Activated CD4-positive, alpha-beta T cell treated with anti-CD3 and anti-CD28 coated beads, Interleukin-2, amount 10 ng/mL, durations not matched to agents 7 days and 5 days (primary cell): ENCODE results near the gene RABGEF1. TPM values are rescaled to one million over a fixed set of nuclear protein-coding genes. Genes with fewer than 3 reads are reported as not detected.
"Not testable (repeated sequence)": the region's sequence is repeated elsewhere in the genome, so short reads cannot be mapped to it uniquely, and the experiment has no call there.

Source experiments
- CTCF ChIA-PET: fragments of 350-600 bp; sonication (Branson Sonifier 250); formaldehyde crosslinking; loops from one replicate; lab custom pipeline; 2021; ENCODE audit warnings: antibody characterized with exemption; lab: Charles Lee
- POLR2A ChIA-PET: fragments of 350-600 bp; sonication (Branson Sonifier 250); formaldehyde crosslinking; loops from one replicate; lab custom pipeline; 2021; ENCODE audit warnings: antibody characterized with exemption; lab: Charles Lee
- DNase-seq: peaks from one replicate; pipeline ENCODE4 v3.0.0-alpha.2; 2020
- H3K27ac Mint-ChIP-seq: one replicate; pipeline ENCODE4 v1.8.0; 2021; ENCODE audit warnings: mild to moderate bottlenecking, moderate library complexity, mixed read lengths
- H3K27me3 Mint-ChIP-seq: one replicate; pipeline ENCODE4 v1.8.0; 2021; ENCODE audit warnings: mixed read lengths
- H3K36me3 Mint-ChIP-seq: one replicate; pipeline ENCODE4 v1.8.0; 2021; ENCODE audit warnings: low read depth, mixed read lengths
- H3K4me1 Mint-ChIP-seq: one replicate; pipeline ENCODE4 v1.8.0; 2021; ENCODE audit warnings: mixed read lengths
- H3K4me3 Mint-ChIP-seq: one replicate; pipeline ENCODE4 v1.8.0; 2021; ENCODE audit warnings: mild to moderate bottlenecking, moderate library complexity, mixed read lengths
- H3K9me3 Mint-ChIP-seq: one replicate; pipeline ENCODE4 v1.8.0; 2021; ENCODE audit warnings: mixed read lengths
- total RNA-seq, 2 experiments: library from RNA; stranded (reverse); gene quantifications; one replicate each; pipeline ENCODE4 v1.2.3, GENCODE V29; 2021

Gene RABGEF1
- total RNA-seq, 2 experiments from 2014 or later: 21.8 to 21.9 TPM

DNA sequence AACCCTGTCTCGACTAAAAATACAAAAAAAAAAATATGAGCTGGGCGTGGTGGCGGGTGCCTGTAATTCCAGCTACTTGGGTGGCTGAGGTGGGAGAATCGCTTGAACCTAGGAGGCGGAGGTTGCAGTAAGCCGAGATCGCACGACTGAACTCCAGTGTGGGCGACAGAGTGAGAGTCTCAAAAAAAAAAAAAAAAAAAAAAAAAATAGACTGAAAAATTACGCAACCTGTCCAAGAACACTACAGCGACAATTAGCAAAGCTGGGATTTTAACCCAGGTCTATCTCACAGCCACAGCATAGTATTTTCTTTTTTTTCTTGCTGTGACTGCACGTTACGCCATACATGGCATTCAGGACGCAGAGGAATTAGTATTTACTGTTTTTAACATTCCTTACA, 1.1 kb upstream of the RABGEF1 start:
- Mint-ChIP-seq H3K4me3 (peak overlapping the region; percentile 97), H3K36me3 (peaks cover 26% of the 10 kb centered on the region), H3K9me3 (peaks cover 14% of the 10 kb centered on the region), H3K4me1 (peaks cover 29% of the 10 kb centered on the region), H3K27me3 (no peaks in the 10 kb centered on the region), H3K27ac (peak overlapping the region; percentile 99)
- CTCF ChIA-PET: interaction anchor here (0.6 to 1.5 kb wide), 3 partner anchors 16 to 105 kb away, joined by 3 to 4 read pairs (median 4); no protein-coding TSS in a partner anchor
- POLR2A ChIA-PET: interaction anchor here (0.6 kb wide), 3 partner anchors 11 to 43 kb away, joined by 3 to 4 read pairs (median 3); no protein-coding TSS in a partner anchor
- DNase-seq: no peak

DNA sequence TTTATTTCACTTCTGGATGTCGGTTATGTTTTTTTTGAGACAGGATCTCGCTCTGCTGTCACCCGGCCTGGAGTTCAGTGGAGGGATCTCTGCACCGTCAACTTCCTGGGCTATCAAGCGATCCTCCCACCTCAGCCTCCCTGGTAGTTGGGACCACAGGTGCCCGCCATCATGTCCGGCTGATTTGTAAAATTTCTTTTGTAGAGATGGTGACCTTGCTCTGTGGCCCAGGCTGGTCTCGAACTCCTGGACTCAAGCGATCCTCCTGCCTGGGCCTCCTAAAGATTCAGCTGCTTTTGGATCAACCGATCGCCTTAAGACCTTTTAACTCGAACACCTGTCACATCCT, 606 bp upstream of the RABGEF1 start:
- Mint-ChIP-seq H3K9me3 (peaks cover 14% of the 10 kb centered on the region), H3K27me3 (no peaks in the 10 kb centered on the region), H3K36me3 (peaks cover 27% of the 10 kb centered on the region), H3K27ac (peak overlapping the region; percentile 99), H3K4me3 (peak overlapping the region; percentile 97), H3K4me1 (peaks cover 30% of the 10 kb centered on the region)
- POLR2A ChIA-PET: interaction anchor here (0.6 kb wide), 3 partner anchors 12 to 43 kb away, joined by 3 to 4 read pairs (median 3); no protein-coding TSS in a partner anchor
- CTCF ChIA-PET: interaction anchor here (0.6 to 1.5 kb wide), 2 partner anchors 44 to 105 kb away, joined by 3 to 4 read pairs; no protein-coding TSS in a partner anchor
- DNase-seq: no peak

DNA sequence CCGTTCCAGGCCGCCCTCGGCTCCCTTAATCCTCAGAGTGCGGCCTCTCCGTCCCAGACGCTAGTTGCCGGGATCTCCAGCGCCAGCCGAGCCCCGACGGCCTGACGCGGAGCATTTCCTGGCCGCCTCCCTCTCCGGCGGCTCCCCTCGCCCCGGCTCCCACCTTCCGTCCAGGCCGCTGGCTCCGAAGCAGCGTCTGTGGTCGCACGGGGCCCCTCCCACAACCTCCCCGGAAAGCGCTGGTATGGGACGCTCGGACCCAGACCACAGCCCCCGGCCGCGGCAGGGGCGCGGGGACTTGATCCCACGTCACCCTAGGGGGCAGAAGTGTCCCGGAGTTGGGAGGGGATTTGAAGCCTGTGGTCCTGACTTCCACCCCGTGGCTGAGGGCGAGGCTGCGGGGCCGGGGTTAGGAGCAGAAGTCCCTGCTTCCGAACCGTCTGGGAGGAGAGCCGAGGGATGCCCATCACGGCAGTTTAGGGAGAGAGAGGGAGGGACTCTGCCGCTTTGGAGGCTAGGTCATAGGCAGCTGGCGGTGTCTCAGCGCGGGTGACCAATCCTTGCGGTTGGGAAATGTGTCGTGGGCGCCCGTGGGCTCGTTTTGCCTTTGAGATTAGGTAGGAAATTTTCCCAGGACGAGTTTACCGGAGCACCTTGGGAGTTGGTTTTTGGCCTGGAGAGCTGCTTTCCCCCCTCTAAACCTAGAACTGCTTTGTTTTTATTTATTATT, 612 bp downstream of the RABGEF1 start:
- H3K27me3 Mint-ChIP-seq, H3K9me3 Mint-ChIP-seq: not testable (repeated sequence)
- Mint-ChIP-seq H3K4me1 (peaks cover 34% of the 10 kb centered on the region), H3K27ac (peak overlapping the region; percentile 99), H3K4me3 (peak overlapping the region; percentile 97), H3K36me3 (peaks cover 16% of the 10 kb centered on the region)
- ChIA-PET CTCF (interaction anchor here (0.6 kb wide), 1 partner anchor 15 kb away, joined by 4 read pairs; no protein-coding TSS in a partner anchor), POLR2A (interaction anchor here (0.7 kb wide), 1 partner anchor 167 kb away, joined by 3 read pairs; no protein-coding TSS in a partner anchor)
- DNase-seq: peak; percentile 53

GRCh38 chr7:66741710-66742049, 1.1 kb downstream of the RABGEF1 start:
- POLR2A ChIA-PET: no interaction called here
- no peak for DNase-seq
- no peaks in the 10 kb centered on the region for H3K27me3 Mint-ChIP-seq
- peaks cover 14% of the 10 kb centered on the region for H3K36me3 Mint-ChIP-seq
- peak overlapping the region; percentile 97 for H3K4me3 Mint-ChIP-seq
- H3K4me1 Mint-ChIP-seq: peaks cover 31% of the 10 kb centered on the region
- H3K9me3 Mint-ChIP-seq: no peaks in the 10 kb centered on the region
- H3K27ac Mint-ChIP-seq: peak overlapping the region; percentile 99
- CTCF ChIA-PET: no interaction called here

DNA sequence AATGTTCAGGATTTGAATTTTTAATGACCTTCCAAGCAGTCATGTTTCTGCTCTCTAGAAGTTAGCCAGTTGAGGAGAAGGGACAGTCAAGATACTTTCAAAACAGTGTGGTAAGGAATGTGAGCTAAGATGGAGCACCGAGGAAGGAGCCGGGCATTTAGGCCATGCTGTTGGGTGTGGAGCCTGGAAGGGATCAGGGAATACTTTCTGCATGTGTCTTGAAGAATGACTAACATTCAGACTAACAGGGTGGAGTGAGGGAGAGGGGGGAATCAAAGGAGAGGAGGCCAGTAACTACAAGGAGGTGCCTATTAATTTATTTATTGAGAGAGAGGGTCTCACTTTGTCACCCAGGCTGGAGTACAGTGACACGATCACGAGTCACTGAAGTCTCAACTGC, 1.8 kb downstream of the RABGEF1 start:
- Mint-ChIP-seq H3K4me1 (peaks cover 33% of the 10 kb centered on the region), H3K36me3 (peaks cover 12% of the 10 kb centered on the region), H3K4me3 (peak overlapping the region; percentile 1)
- H3K27ac Mint-ChIP-seq, POLR2A ChIA-PET, H3K9me3 Mint-ChIP-seq, CTCF ChIA-PET, H3K27me3 Mint-ChIP-seq, DNase-seq: not testable (repeated sequence)

- H3K4me1 Mint-ChIP-seq: peaks cover 32% of the 10 kb centered on the region
- no peaks in the 10 kb centered on the region for H3K27me3 Mint-ChIP-seq
- CTCF ChIA-PET: interaction anchor here (0.7 kb wide), 1 partner anchor 337 kb away, joined by 3 read pairs; no protein-coding TSS in a partner anchor
- no peaks in the 10 kb centered on the region for H3K9me3 Mint-ChIP-seq
- H3K27ac Mint-ChIP-seq: no peak overlapping the region
- H3K4me3 Mint-ChIP-seq: no peak overlapping the region
- POLR2A ChIA-PET: no interaction called here
- DNase-seq: no peak
- H3K36me3 Mint-ChIP-seq: peaks cover 9% of the 10 kb centered on the region
Observed at GRCh38 chr7:66743920-66744319, 3.4 kb downstream of the RABGEF1 start.

GRCh38 chr7:66747385-66747784, 6.9 kb downstream of the RABGEF1 start:
- no peaks in the 10 kb centered on the region for H3K27me3 Mint-ChIP-seq
- no peak overlapping the region for H3K27ac Mint-ChIP-seq
- ChIA-PET CTCF (no interaction called here), POLR2A (no interaction called here)
- peaks cover 6% of the 10 kb centered on the region for H3K36me3 Mint-ChIP-seq
- no peaks in the 10 kb centered on the region for H3K9me3 Mint-ChIP-seq
- no peak for DNase-seq
- H3K4me3 Mint-ChIP-seq: no peak overlapping the region
- peaks cover 21% of the 10 kb centered on the region for H3K4me1 Mint-ChIP-seq

DNA sequence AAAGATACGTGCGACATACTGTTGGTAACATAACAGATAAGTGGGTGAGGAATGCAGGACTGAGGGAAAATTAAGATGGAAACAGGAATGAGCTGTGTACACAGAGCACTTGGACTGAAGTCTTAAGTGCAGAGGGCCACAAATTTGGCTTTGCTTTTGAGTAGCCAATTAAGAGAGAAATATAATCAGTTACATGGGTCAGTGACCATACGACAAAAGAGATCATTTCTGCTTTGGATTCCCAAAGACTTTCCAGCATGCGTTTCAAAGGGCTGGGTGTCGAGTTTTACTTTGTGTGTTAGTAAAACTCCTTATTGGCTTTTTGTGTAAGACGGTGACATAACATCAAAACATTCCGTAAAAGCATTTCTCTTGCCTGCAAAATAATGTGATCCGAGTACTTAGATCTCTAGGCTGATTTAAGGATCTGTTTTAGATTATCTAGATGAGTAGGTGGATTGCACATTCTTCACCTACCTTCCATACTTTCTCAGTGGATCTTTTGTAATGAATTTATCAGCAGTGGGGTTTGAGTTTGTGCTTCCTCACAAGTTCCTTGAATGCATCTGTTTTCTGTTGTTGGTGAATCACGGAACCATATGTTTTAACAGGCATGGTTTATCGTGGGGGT, 7.5 kb downstream of the RABGEF1 start:
- Mint-ChIP-seq H3K9me3 (no peaks in the 10 kb centered on the region), H3K27ac (no peak overlapping the region), H3K27me3 (no peaks in the 10 kb centered on the region), H3K36me3 (peaks cover 6% of the 10 kb centered on the region), H3K4me1 (peaks cover 18% of the 10 kb centered on the region), H3K4me3 (no peak overlapping the region)
- POLR2A ChIA-PET: no interaction called here
- CTCF ChIA-PET: no interaction called here
- no peak for DNase-seq

DNA sequence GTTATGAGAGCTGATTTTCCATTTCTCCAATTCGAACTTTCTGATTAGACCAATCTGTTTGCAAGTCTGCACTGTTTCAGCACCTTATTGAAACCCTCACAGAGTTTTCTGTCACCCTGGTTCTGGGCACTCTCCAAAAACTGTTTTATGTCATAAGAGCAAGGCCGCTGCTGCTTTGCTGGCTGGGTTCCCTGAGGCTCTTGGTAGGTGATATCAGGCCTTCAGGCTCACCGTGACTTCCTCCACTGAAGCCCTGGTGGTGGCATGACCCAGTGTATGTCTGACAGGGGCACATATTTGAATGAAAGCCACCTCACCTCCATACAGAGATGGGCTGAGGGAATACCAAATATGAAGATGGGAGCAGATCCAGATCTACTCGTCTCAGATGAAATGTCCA, 8.3 kb downstream of the RABGEF1 start:
- Mint-ChIP-seq H3K4me1 (peaks cover 18% of the 10 kb centered on the region), H3K27ac (no peak overlapping the region), H3K9me3 (no peaks in the 10 kb centered on the region), H3K4me3 (no peak overlapping the region), H3K36me3 (peaks cover 6% of the 10 kb centered on the region), H3K27me3 (no peaks in the 10 kb centered on the region)
- ChIA-PET POLR2A (no interaction called here), CTCF (no interaction called here)
- DNase-seq: no peak

DNA sequence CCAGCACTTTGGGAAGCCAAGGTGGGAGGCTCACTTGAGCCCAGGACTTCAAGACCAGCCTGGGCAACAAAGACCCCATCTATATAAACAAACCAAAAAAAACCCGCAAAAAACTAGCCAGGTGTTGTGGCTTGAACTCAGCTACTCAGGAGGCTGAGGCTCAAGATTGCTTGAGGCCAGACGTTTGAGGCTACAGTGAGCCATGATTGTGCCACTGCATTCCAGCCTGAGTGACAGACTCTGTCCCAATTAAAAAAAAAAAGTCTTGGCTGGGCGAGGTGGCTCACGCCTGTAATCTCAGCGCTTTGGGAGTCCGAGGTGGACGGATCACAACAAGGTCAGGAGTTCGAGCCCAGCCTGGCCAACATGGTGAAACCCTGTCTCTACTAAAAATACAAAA, 11.4 kb downstream of the RABGEF1 start:
- CTCF ChIA-PET: no interaction called here
- no peak for DNase-seq
- Mint-ChIP-seq H3K4me1 (peaks cover 19% of the 10 kb centered on the region), H3K36me3 (peaks cover 3% of the 10 kb centered on the region), H3K9me3 (no peaks in the 10 kb centered on the region), H3K27ac (no peak overlapping the region), H3K4me3 (no peak overlapping the region), H3K27me3 (no peaks in the 10 kb centered on the region)
- POLR2A ChIA-PET: no interaction called here

GRCh38 chr7:66754541-66754940, 14.0 kb downstream of the RABGEF1 start:
- DNase-seq: no peak
- Mint-ChIP-seq H3K27ac (no peak overlapping the region), H3K4me1 (peaks cover 27% of the 10 kb centered on the region), H3K4me3 (no peak overlapping the region), H3K9me3 (no peaks in the 10 kb centered on the region), H3K27me3 (no peaks in the 10 kb centered on the region), H3K36me3 (peaks cover 11% of the 10 kb centered on the region)
- POLR2A ChIA-PET: interaction anchor here (0.5 kb wide), 1 partner anchor 778 kb away, joined by 3 read pairs; no protein-coding TSS in a partner anchor
- CTCF ChIA-PET: interaction anchor here (1.3 kb wide), 1 partner anchor 16 kb away, joined by 3 read pairs; no protein-coding TSS in a partner anchor

DNA sequence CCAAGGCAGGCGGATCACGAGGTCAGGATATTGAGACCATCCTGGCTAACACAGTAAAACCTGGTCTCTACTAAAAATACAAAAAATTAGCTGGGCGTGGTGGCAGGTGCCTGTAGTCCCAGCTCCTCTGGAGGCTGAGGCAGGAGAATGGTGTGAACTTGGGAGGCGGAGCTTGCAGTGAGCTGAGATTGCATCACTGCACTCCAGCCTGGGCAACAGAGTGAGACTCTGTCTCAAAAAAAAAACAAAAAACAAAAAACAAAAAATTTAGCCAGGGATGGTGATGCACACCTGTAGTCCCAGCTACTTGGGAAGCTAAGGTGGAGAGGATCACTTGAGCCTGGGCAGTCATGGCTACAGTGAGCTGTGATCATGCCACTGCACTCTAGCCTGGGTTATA, 14.5 kb downstream of the RABGEF1 start:
- Mint-ChIP-seq H3K4me1 (peaks cover 25% of the 10 kb centered on the region), H3K36me3 (peaks cover 11% of the 10 kb centered on the region)
- CTCF ChIA-PET: interaction anchor here (0.6 to 1.3 kb wide), 2 partner anchors 15 to 42 kb away, joined by 3 read pairs; no protein-coding TSS in a partner anchor
- H3K27ac Mint-ChIP-seq, DNase-seq, H3K4me3 Mint-ChIP-seq, H3K27me3 Mint-ChIP-seq, H3K9me3 Mint-ChIP-seq: not testable (repeated sequence)
- POLR2A ChIA-PET: interaction anchor here (0.5 kb wide), 1 partner anchor 778 kb away, joined by 3 read pairs; no protein-coding TSS in a partner anchor

DNA sequence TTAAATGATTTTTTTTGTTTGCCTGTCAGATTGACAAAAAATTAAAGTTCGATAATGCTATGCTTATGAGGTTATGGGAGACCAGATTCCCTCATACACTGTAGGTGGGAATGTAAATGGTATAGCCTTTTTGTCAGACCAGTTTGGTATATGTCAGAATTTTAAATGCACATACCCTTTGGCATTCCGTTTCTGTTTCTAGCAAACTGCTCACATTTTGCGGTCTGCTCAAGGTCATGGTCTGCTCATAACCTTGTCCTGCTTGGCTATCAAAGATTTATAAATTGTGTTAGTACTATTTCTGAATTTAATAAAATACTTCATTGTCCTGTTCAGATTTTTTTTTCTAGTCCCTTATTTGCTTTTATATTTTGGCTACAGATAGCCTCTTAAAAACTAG, 15.7 kb downstream of the RABGEF1 start:
- peaks cover 12% of the 10 kb centered on the region for H3K36me3 Mint-ChIP-seq
- H3K27ac Mint-ChIP-seq, H3K27me3 Mint-ChIP-seq, DNase-seq, H3K4me3 Mint-ChIP-seq, H3K9me3 Mint-ChIP-seq: not testable (repeated sequence)
- peaks cover 23% of the 10 kb centered on the region for H3K4me1 Mint-ChIP-seq
- POLR2A ChIA-PET: interaction anchor here (0.7 kb wide), 1 partner anchor 804 kb away, joined by 3 read pairs; no protein-coding TSS in a partner anchor
- CTCF ChIA-PET: interaction anchor here (0.6 kb wide), 1 partner anchor 17 kb away, joined by 4 read pairs; no protein-coding TSS in a partner anchor
